HT-29 (cell line): ENCODE results near the gene FPGS. TPM values are rescaled to one million over a fixed set of nuclear protein-coding genes. Genes with fewer than 3 reads are reported as not detected.
A peak's percentile ranks its signal among the peaks of the same experiment; 100 is the strongest.

Experiments used
- DNase-seq: peaks from one replicate; pipeline ENCODE4 v3.0.0-alpha.2; 2015; ENCODE audit warnings: low spot score
- total RNA-seq: library from RNA; depleted of rRNA; stranded (reverse); fragments of >200 nt; shearing (Covaris generic); gene quantifications from 2 replicates; pipeline ENCODE4 v1.2.3, GENCODE V29; 2014

Gene FPGS
- total RNA-seq, 1 experiment from 2014 or later, result 200 TPM

- no peak for DNase-seq
Measured at GRCh38 chr9:127788337-127789011, 14.2 kb upstream of the FPGS start.

- no peak for DNase-seq
Measured at GRCh38 chr9:127789179-127789578, 13.5 kb upstream of the FPGS start.

- no peak for DNase-seq
Measured at GRCh38 chr9:127790094-127790855, 12.4 kb upstream of the FPGS start.

- DNase-seq, result no peak
Measured at GRCh38 chr9:127791085-127791484, 11.6 kb upstream of the FPGS start.

GRCh38 chr9:127792417-127793031 lies 10.2 kb upstream of the FPGS start:
- no peak for DNase-seq

- no peak for DNase-seq
Measured at GRCh38 chr9:127793093-127793708, 9.5 kb upstream of the FPGS start.

GRCh38 chr9:127794001-127794791 lies 8.5 kb upstream of the FPGS start:
- DNase-seq, result no peak

- DNase-seq, result peak; percentile 11
Measured at GRCh38 chr9:127796225-127796813, 6.4 kb upstream of the FPGS start.

- no peak for DNase-seq
Measured at GRCh38 chr9:127796852-127797370, 5.8 kb upstream of the FPGS start.

GRCh38 chr9:127801955-127802575 lies 617 bp upstream of the FPGS start:
- peak; percentile 65 for DNase-seq

GRCh38 chr9:127803507-127804352 lies 1.0 kb downstream of the FPGS start:
- peak; percentile 81 for DNase-seq

GRCh38 chr9:127805620-127806019 lies 2.9 kb downstream of the FPGS start:
- no peak for DNase-seq

GRCh38 chr9:127806871-127807270 lies 4.2 kb downstream of the FPGS start:
- no peak for DNase-seq

- no peak for DNase-seq
Measured at GRCh38 chr9:127808347-127809001, 5.8 kb downstream of the FPGS start.

- no peak for DNase-seq
Measured at GRCh38 chr9:127809002-127809539, 6.4 kb downstream of the FPGS start.

GRCh38 chr9:127809540-127810377 lies 7.1 kb downstream of the FPGS start:
- DNase-seq, result no peak

GRCh38 chr9:127810378-127811187 lies 7.9 kb downstream of the FPGS start:
- DNase-seq, result no peak
